CD4-positive, alpha-beta T cell treated with Interleukin-12 subunit alpha and Interleukin-12 subunit beta, for 1 hour (primary cell): Measurements from ENCODE around the gene STX2.
"Not testable (repeated sequence)": the region's sequence is repeated elsewhere in the genome, so short reads cannot be mapped to it uniquely, and the experiment has no call there.

ENCODE experiments used
- DNase-seq: peaks from one replicate; pipeline ENCODE4 v3.0.0-alpha.2; 2020

The STX2 gene

DNA sequence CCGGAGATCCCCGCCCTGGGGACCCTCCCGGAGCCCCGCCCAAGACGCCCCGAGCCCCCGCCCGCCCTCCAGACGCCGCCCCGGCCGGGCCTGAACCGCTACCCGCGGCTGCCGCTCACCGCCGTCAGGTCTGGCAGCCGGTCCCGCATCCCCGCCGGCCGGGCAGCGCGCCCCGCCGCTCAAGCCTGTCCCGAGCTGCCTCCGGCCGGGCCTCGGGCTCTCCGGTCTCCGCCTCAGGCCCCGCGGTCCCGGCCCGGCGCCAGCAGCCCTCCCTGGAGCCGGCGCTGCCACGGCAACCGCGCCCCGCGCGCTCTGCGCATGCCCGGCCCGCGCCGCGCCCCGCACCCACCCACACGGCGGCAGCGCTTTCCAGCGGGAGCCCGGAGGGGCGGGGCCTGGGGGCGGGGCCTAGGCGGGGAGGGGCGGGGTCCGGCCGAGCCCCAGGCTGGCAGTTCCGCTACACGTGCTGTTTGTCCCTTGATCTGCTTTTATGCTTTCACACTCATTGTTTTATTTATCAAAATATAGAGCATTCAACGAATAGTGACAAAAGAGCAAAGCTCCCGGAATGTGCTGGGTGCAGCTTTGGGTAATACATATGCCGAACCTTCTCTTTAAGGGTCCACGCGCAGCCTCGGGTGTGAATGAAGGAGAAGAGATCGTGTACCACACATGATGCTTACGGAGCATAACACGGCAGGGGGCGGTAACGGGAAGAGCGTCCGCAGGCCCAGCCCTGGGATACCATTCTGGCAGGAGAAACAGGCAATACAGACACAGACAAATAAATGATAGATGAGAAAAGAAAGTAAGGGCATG, at the start of gene STX2:
STX2 (minus strand) TSS at position 300 of the 819 bp plus-strand sequence; CDS start at position 149, 151 bp downstream.
- peak; percentile 92 for DNase-seq

DNA sequence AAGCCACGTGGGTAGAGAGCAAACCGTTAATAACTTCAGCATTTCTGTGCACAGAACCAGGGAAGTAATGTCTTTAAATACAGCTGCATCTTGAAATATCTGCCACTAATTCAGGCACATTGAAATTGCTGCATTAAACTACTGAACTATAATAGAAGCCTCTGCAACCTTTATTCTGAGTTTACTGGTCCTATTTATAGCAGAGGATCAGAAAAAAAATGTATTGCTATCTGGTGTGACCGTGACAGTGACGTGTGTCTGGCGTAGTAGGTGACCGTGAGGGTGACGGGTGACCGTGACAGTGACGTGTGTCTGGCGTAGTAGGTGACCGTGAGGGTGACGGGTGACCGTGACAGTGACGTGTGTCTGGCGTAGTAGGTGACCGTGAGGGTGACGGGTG, 48.1 kb upstream of the STX2 start:
- DNase-seq, result not testable (repeated sequence)

DNA sequence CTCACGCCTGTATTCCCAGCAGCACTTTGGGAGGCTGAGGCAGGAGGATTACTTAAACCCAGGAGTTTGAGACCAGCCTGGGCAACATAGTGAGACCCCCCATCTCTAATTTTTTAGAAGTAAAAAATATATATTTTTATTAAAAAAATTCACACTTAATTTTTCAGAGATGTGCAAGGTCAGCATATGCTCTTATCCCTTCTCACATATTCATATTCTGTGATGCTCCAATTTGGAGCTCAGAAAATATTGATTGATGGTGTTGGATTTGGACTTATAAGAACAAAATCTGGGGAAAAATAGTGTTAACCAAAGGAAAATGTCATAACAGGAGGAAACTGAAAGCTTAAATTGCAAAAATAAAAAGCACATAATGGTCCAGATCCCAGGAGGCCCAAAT, 42.5 kb upstream of the STX2 start:
- no peak for DNase-seq

- DNase-seq, result no peak
Observed at GRCh38 chr12:130881046-130881445, 42.0 kb upstream of the STX2 start.

DNA sequence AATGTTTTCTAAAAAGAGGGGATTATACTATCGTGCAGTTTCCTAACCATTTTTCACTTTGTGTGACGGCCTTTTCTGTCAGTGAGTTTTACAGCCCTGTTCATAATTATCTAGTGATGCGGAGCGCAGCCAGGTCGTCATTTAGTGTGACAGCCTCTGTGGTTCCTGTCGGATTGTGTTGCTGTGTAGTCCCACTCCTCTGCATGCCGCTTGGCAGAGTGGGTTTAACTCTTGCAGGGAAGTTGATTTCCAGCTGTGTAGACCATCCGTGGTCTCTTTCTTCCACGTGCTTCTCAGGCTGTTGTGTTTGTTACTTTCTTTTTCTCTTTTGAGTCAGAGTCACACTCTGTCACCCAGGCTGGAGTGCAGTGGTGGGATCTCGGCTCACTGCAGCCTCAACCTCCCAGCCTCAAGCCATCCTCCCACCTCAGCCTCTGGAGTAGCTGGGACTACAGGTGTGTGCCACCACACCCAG, 41.4 kb upstream of the STX2 start:
- DNase-seq, result no peak

DNA sequence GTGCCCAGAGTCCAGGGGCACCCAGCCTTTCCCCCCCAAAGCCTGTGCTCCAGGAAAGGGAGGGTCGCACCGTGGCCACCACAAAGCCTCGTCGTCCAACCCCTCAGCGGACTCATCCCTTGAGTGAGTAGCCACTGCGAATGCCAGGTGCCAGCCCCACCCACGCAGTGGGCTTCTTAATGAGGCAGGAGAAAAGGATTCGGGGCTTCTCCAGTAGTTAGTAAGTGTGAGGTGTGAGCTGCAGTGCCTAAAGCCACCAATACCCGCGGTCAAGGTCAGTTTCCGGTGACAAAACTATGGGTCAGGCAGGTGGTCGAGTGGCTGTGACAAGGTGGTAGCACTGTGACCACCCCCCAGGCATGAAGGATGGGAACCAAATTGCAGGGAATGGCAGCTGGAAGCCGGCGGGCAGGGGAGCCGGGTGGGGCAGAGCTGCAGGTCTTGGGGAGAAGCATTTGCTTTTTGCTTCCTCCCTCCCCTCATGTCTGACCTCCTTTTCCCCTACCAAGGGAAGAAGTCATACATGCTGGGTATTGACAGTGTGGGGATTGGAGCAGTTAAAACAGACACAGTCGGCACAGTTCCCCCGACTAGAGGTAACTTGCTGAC, 40.8 kb upstream of the STX2 start:
- DNase-seq, result no peak

DNA sequence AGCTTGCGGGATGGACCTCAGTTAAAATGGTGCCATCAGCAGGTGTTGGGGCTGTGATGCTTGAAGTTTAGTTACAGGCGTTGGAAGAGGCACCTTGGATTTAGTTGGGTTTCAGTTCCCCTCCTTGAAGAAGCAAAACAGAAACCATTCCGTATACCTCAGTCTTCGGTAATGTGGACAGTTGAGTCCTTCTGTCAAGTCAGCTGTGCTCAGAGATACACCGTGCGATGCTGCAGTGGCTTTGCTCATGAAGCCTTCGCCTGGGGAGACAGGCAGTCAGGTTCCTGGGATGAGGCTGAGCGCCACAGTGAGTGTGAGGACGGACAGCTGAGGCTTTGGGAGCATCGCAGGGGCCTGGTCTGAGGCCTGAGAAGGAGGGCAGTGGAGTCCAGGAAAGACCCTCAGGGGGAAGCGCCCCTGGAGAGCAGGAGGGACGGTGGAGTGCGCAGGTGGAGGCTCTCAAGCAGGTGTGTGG, 40.2 kb upstream of the STX2 start:
- DNase-seq, result no peak

DNA sequence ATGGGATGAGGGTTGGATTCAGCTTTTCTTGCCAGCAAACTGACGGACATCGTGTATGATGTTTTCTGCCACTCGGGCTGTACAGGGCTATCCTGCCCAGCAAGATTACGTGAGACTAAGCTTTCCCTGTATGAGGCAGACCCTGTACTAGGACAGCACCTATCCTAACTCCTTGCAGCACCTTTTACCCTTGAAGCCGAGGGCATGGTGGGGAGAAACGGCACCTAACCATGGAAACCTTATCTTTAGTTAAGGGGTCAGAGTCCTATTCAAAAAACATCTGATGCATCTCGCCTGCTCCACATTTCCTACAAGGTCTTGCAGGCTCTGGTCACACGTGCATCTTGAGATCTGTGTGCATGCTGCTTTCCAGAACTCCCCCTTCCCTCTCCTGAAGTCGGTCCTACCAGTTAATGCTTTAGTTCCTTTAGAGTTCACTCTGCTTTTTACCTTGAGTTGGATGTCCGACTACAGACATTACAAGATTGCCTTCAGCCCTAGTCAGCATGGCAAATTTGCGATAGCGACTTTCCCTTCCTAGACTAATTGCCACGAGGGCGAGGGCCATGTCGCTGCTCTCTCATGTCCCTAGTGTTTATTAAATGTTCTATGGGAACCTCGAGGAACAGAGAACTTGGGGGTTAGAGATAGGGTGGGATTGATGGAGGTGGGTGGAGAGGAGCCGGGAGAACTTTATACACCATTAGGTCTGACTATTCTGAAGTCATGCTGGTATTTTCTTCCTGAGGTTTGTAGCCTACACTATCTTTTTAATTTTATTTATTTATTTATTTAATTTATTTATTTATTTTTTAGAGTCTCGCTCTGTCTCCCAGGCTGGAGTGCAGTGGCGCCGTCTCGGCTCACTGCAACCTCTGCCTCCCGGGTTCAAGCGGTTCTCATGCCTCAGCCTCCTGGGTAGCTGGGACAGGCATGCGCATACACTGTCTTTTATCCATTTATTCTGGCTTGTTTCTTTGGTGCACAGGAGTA, 39.4 kb upstream of the STX2 start:
- no peak for DNase-seq

DNA sequence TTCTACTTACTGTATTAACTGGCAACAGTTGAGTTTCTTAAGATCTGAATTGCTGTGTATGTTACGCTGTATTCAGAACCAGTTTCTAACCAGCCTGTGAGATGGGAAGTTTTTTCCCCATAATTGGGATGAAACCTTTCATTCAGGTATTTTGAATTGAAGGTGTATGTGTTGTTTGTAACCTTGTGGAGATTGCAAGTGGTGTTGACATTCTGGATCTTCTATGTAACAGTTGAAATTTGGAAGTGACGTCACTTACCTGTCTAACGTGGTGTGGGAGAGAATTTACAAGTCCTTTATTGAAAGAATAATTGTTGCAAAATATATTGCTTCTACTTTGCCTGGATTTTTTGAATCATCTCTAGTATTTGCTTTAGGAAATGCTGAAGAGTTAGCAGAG, 38.3 kb upstream of the STX2 start:
- no peak for DNase-seq

DNA sequence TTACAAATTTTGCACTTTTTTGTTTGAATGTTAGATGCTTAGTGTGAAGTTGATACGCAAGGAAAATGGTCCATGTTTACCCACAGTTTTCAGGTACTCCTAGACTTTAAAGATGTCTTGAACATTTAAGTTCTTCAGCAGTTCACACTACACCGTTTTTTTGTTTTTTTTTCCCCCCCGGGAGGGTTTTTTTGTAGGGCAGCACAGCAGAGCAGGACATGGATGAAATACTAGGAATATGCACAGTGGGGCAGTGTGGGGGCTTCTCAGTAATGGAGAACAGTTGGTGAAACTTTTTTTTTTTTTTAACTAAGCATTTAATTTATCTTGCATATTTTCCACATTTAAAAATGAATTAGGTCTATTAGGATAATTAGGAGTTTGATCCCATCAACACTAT, 37.7 kb upstream of the STX2 start:
- DNase-seq, result no peak

DNA sequence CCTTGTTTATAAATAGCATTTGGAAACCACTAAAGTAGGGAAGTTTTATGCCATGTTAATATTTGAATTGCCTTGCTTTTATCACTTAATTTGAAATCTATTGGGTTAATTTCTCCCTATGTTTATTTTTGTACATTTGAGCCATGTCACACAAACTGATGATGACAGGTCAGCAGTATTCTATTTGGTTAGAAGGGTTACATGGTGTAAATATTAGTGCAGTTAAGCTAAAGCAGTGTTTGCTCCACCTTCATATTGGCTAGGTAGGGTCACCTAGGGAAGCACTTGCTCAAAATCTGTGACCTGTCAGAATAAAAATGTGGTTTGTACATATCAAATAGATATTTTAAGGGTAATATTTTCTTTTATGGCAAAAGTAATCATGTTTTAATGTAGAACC, 37.2 kb upstream of the STX2 start:
- no peak for DNase-seq

GRCh38 chr12:130875708-130876107, 36.7 kb upstream of the STX2 start:
- DNase-seq, result not testable (repeated sequence)

GRCh38 chr12:130875193-130875592, 36.1 kb upstream of the STX2 start:
- no peak for DNase-seq

- no peak for DNase-seq
Observed at GRCh38 chr12:130874696-130875095, 35.6 kb upstream of the STX2 start.

DNA sequence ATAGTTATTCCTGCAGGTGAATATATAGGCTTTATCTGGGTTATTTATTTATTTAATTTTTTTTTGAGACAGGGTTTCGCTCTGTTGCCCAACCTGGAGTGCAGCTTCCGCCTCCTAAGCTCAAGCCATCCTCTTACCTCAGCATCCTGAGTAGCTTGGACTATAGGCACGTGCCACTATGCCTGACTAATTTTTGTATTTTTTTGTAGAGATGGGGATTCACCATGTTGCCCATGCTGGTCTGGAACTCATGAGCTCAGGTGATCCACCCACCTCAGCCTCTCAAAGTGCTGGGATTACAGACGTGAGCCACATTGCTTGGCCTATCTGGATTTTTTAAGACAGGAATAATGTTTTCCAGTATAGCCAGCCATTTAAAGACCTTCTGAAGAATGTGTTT, 34.8 kb upstream of the STX2 start:
- DNase-seq, result no peak

- DNase-seq, result no peak
Observed at GRCh38 chr12:130873106-130873795, 34.2 kb upstream of the STX2 start.

DNA sequence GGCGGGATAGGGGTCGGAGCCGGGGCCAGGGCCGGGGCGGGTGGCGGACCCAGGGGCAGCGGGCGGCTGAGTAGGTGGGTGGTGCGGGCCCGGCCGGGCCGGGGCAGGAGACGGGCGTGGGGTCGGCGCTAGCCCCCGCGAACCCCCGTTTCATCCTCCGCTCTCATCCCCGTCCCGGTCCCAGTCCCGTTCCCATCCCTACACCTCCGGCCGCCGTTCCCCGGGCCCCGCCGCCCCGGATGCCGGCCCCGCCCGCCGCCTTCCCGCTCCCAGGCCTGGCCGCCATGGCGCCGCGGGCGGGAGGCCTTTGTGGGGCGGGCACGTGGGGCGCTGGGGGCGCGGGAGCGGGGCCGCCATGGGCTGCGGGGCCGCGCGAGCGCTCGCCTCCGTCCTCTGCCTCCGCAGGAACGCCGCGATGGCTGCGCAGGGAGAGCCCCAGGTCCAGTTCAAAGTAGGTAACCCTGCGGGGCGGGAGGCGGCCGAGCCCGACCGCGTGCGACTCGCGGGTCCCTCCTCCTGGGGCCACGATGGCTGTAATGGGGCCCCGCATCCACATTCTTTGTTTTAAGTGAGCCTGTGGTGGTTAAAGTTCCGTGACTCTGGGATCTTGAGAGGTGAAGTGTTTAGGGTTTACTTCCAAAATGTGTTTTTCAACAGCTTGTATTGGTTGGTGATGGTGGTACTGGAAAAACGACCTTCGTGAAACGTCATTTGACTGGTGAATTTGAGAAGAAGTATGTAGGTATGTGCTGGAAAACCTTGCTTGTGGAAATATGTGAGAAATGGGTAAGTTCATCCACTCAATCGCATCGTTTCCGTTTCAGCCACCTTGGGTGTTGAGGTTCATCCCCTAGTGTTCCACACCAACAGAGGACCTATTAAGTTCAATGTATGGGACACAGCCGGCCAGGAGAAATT, 33.4 kb upstream of the STX2 start:
- DNase-seq, result peak; percentile 60

DNA sequence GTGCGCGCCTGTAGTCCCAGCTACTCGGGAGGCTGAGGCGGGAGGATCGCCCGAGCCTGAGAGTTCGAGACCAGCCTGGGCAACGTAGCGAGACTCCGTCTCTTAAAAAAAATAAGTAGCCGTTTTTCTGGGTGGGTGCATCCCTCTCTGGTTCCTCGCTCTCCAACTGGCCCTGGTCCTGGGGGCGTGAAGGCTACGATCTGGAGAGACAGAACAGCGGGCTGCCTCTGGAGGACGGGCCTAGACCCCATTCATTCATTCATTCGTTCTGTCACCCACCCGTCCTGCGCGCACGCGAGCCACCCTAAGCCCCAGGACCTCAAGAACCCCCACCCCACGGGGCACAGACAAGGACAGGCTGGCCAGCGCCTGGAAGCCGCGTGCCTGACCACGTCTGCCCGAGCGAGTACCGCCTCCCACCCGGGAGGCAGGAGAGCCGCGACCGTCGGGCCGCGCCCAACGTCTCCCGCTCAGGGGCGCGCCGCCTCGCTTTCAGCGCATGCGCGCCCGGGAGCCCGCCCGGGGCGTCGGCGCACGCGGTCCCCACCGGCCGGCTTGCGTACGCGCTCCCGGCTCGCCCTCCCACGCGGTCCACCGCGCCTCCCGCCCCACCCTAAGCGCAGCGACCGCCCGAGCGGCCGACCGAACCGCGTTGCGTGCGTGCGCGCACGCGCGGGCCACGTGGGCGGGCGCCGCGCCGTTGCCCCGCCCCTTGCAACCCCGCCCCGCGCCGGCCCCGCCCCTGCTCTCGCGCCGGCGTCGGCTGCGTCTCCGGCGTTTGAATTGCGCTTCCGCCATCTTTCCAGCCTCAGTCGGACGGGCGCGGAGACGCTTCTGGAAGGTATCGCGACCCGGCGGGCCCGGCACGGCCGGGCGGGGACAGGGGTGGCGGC, 32.5 kb upstream of the STX2 start, which contains the start of gene RAN:
RAN (plus strand) TSS at position 781 of the 893 bp plus-strand sequence. CDS start 528 bp downstream, outside the sequence.
- peak; percentile 95 for DNase-seq

- DNase-seq, result peak; percentile 78
Observed at GRCh38 chr12:130870442-130871285, 31.6 kb upstream of the STX2 start.
